Prostate gland (tissue), 2 donors: ENCODE results near the gene TOX3. TPM values are rescaled to one million over a fixed set of nuclear protein-coding genes. Genes with fewer than 3 reads are reported as not detected.

Experiments
- DNase-seq: peaks from one replicate; pipeline ENCODE4 v3.0.0-alpha.2; 2019; ENCODE audit warnings: low spot score
- H3K27ac ChIP-seq, 2 donors: fragments of 200-600 bp; sonication (generic); 2 replicates each; pipeline ENCODE4 v1.5.1; 2017 to 2019
- H3K27me3 ChIP-seq: fragments of 200-600 bp; sonication (generic); replicated peaks from 2 replicates; pipeline ENCODE4 v1.5.1; 2019; ENCODE audit not compliant: insufficient read depth
- H3K36me3 ChIP-seq, 2 donors: fragments of 200-600 bp; sonication (generic); 1 replicate in 1 of 2; 2 replicates in 1 of 2; pipeline versions ENCODE4 v1.5.1 to v1.8.1; 2017 to 2019
- H3K4me1 ChIP-seq: fragments of 200-600 bp; sonication (generic); replicated peaks from 2 replicates; pipeline ENCODE4 v1.5.1; 2019
- H3K4me3 ChIP-seq, 2 donors: fragments of 200-600 bp; sonication (generic); 2 replicates each; pipeline ENCODE4 v1.5.1; 2017 to 2019
- H3K9me3 ChIP-seq: fragments of 200-600 bp; sonication (generic); 2 replicates; pipeline ENCODE4 v1.5.1; 2017
- CTCF ChIP-seq, 4 experiments: fragments of 200-600 bp in 2 of 4; fragments of 450-650 bp in 2 of 4; sonication (generic) in 2 of 4; IDR thresholded peaks; 1 replicate in 3 of 4; 2 replicates in 1 of 4; pipeline ENCODE4 v1.5.1; 2016 to 2019; ENCODE audit warnings: antibody characterized with exemption in 4 of 4, mild to moderate bottlenecking in 2 of 4, moderate library complexity in 2 of 4
- POLR2A ChIP-seq: fragments of 450-650 bp; IDR thresholded peaks from one replicate; pipeline ENCODE4 v1.6.1; 2016; ENCODE audit warnings: antibody characterized with exemption, mild to moderate bottlenecking
- POLR2AphosphoS5 ChIP-seq: sonication (generic); formaldehyde crosslinking; IDR thresholded peaks from one replicate; pipeline ENCODE4 v1.6.1; 2017; ENCODE audit warnings: antibody characterized with exemption
- WGBS: methylation state at CpG from one replicate; pipeline ENCODE4 v1.1.5; 2018; 5-methylcytosine and 5-hydroxymethylcytosine counted together
- intact Hi-C: fragments of 100-400 bp; cut with DNase I; formaldehyde crosslinking; loops from one replicate; pipeline ENCODE4 v1.14.2; 2022
- total RNA-seq, 2 donors: library from RNA; depleted of rRNA; stranded (reverse); fragments of >200 nt; gene quantifications; one replicate each; pipeline ENCODE4 v1.1.0, GENCODE V29; 2016

Gene TOX3
- total RNA-seq, result 1 to 10 TPM in 1 of 2 donors, under 1 TPM in 1; 0.57 to 1.7 TPM

- no peaks in the 10 kb centered on the region for H3K27me3 ChIP-seq
- 12% methylated on average over 28 of the region's 83 CpGs for WGBS
- intact Hi-C loops, result no loop called here
- DNase-seq, result no peak
- H3K36me3 ChIP-seq, result no peaks in the 10 kb centered on the region
- TF ChIP-seq POLR2AphosphoS5, result no peak
- no peak for TF ChIP-seq CTCF (IDR thresholded peaks at IDR 0.05)
- no peak for TF ChIP-seq POLR2A
- peak within 1 kb of the TSS; percentile 34 to 49 for H3K4me3 ChIP-seq
- peak within 1 kb of the TSS in 1 of 2 donors; percentile 11 for H3K27ac ChIP-seq
- H3K9me3 ChIP-seq, result no peaks in the 10 kb centered on the region
- H3K4me1 ChIP-seq, result no peaks in the 10 kb centered on the region
Observed at GRCh38 chr16:52547004-52547833, at the start of gene TOX3. TSS of gene TOX3 (minus strand) at chr16:52547143. CDS start at chr16:52546723, 420 bp downstream.

- Histone ChIP-seq H3K9me3 (no peaks in the 10 kb centered on the region), H3K4me3 (no peak overlapping the region), H3K4me1 (no peaks in the 10 kb centered on the region), H3K27me3 (no peaks in the 10 kb centered on the region), H3K27ac (no peak overlapping the region), H3K36me3 (no peaks in the 10 kb centered on the region)
- TF ChIP-seq CTCF (IDR thresholded peaks at IDR 0.05) (no peak), POLR2AphosphoS5 (no peak), POLR2A (no peak)
- intact Hi-C loops, result no loop called here
- 66% methylated on average over 2 of the region's 2 CpGs for WGBS
- no peak for DNase-seq
Observed at GRCh38 chr16:52592778-52593177, 45.8 kb upstream of the TOX3 start.

- H3K27ac ChIP-seq, result no peak overlapping the region
- no peaks in the 10 kb centered on the region for H3K4me1 ChIP-seq
- TF ChIP-seq POLR2A, result no peak
- TF ChIP-seq POLR2AphosphoS5, result no peak
- TF ChIP-seq CTCF (IDR thresholded peaks at IDR 0.05), result no peak
- H3K4me3 ChIP-seq, result no peak overlapping the region
- no peaks in the 10 kb centered on the region for H3K9me3 ChIP-seq
- no peaks in the 10 kb centered on the region for H3K36me3 ChIP-seq
- 40% methylated on average over 5 of the region's 5 CpGs for WGBS
- intact Hi-C loops, result no loop called here
- DNase-seq, result no peak
- no peaks in the 10 kb centered on the region for H3K27me3 ChIP-seq
Observed at GRCh38 chr16:52591934-52592592, 45.1 kb upstream of the TOX3 start.

DNA sequence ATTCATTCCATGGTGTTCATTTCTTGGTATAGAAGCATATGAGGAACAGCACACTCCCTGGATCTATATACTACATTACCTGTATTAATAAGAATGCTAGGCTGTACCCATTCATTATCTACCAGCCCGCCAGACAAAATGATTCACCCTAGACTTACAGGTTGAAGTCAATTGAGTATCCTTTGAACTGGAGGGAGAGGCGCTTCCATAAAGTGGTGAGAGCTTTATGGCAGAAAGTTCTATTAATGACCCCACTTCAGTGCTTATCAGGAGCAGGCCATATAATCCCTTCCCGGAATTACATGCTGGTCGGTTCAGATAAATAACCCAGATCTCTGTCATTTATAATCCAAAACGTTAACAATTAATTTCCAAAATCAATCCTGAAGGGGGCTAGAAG is 44.5 kb upstream of the TOX3 start:
- 67% methylated on average over 5 of the region's 5 CpGs for WGBS
- Histone ChIP-seq H3K27ac (no peak overlapping the region), H3K9me3 (no peaks in the 10 kb centered on the region), H3K4me1 (no peaks in the 10 kb centered on the region), H3K27me3 (no peaks in the 10 kb centered on the region), H3K36me3 (no peaks in the 10 kb centered on the region), H3K4me3 (no peak overlapping the region)
- no peak for TF ChIP-seq POLR2A
- TF ChIP-seq CTCF (IDR thresholded peaks at IDR 0.05), result no peak
- TF ChIP-seq POLR2AphosphoS5, result no peak
- intact Hi-C loops, result no loop called here
- no peak for DNase-seq
